Stimulated activated naive CD8-positive, alpha-beta T cell treated with anti-CD3 and anti-CD28 coated beads, Interleukin-15, amount 100 ng/mL, for 72 hours (primary cell): ENCODE results near the gene MDM1.

ENCODE experiments used
- ATAC-seq: fragments of 150-1000 bp; cut with Tn5 transposase; 2 replicates; pipeline ENCODE4 v1.10.0; 2021; ENCODE audit warnings: mild to moderate bottlenecking, moderate library complexity
- DNase-seq, 2 donors: peaks; one replicate each; pipeline ENCODE4 v3.0.0; 2021 to 2022
- H3K27ac Mint-ChIP-seq, 2 donors: one replicate each; pipeline ENCODE4 v1.8.0; 2022; ENCODE audit warnings: mild to moderate bottlenecking in 2 of 2, mixed read lengths in 2 of 2, moderate library complexity in 2 of 2
- H3K27me3 Mint-ChIP-seq: one replicate; pipeline ENCODE4 v1.8.0; 2022; ENCODE audit warnings: mixed read lengths
- H3K4me1 Mint-ChIP-seq: one replicate; pipeline ENCODE4 v1.8.0; 2022; ENCODE audit warnings: mild to moderate bottlenecking, mixed read lengths
- H3K4me3 Mint-ChIP-seq, 2 donors: one replicate each; pipeline ENCODE4 v1.8.0; 2022; ENCODE audit warnings: mild to moderate bottlenecking in 2 of 2, mixed read lengths in 2 of 2, moderate library complexity in 1 of 2
- H3K9me3 Mint-ChIP-seq, 2 donors: one replicate each; pipeline ENCODE4 v1.8.0; 2022; ENCODE audit warnings: mixed read lengths in 2 of 2

Gene MDM1

GRCh38 chr12:68341822-68342221, 9.7 kb upstream of the MDM1 start:
- no peak overlapping the region for H3K27ac Mint-ChIP-seq
- peaks cover 14% of the 10 kb centered on the region for H3K4me1 Mint-ChIP-seq
- H3K4me3 Mint-ChIP-seq: no peak overlapping the region
- DNase-seq (no peak), ATAC-seq (no peak)
- peaks cover 14% of the 10 kb centered on the region for H3K27me3 Mint-ChIP-seq
- H3K9me3 Mint-ChIP-seq: no peaks in the 10 kb centered on the region

GRCh38 chr12:68340404-68341270, 8.5 kb upstream of the MDM1 start:
- no peak for ATAC-seq
- Mint-ChIP-seq H3K9me3 (no peaks in the 10 kb centered on the region), H3K27ac (no peak overlapping the region), H3K27me3 (peaks cover 14% of the 10 kb centered on the region), H3K4me3 (no peak overlapping the region), H3K4me1 (peaks cover 3% of the 10 kb centered on the region)
- no peak for DNase-seq

- Mint-ChIP-seq H3K4me1 (peaks cover 21% of the 10 kb centered on the region), H3K4me3 (no peak overlapping the region), H3K9me3 (no peaks in the 10 kb centered on the region), H3K27ac (no peak overlapping the region), H3K27me3 (no peaks in the 10 kb centered on the region)
- ATAC-seq (no peak), DNase-seq (no peak)
These were observed 4.7 kb upstream of the MDM1 start for GRCh38 chr12:68336889-68337303.

GRCh38 chr12:68335462-68335861, 3.3 kb upstream of the MDM1 start:
- Mint-ChIP-seq H3K27me3 (no peaks in the 10 kb centered on the region), H3K9me3 (no peaks in the 10 kb centered on the region), H3K4me1 (peaks cover 28% of the 10 kb centered on the region), H3K4me3 (no peak overlapping the region), H3K27ac (no peak overlapping the region)
- ATAC-seq (no peak), DNase-seq (no peak)

GRCh38 chr12:68334132-68334531, 2.0 kb upstream of the MDM1 start:
- Mint-ChIP-seq H3K9me3 (no peaks in the 10 kb centered on the region), H3K27ac (no peak overlapping the region), H3K4me1 (peaks cover 39% of the 10 kb centered on the region), H3K4me3 (peak overlapping the region in 1 of 2 donors; percentile 93), H3K27me3 (no peaks in the 10 kb centered on the region)
- ATAC-seq: peak; percentile 70
- peak; percentile 17 to 62 for DNase-seq

GRCh38 chr12:68332728-68333630, 817 bp upstream of the MDM1 start:
- peak overlapping the region; percentile 91 to 93 for H3K4me3 Mint-ChIP-seq
- no peaks in the 10 kb centered on the region for H3K9me3 Mint-ChIP-seq
- H3K27ac Mint-ChIP-seq: peak overlapping the region; percentile 67 to 85
- ATAC-seq (no peak), DNase-seq (no peak)
- H3K27me3 Mint-ChIP-seq: no peaks in the 10 kb centered on the region
- H3K4me1 Mint-ChIP-seq: peaks cover 46% of the 10 kb centered on the region

- H3K27me3 Mint-ChIP-seq: no peaks in the 10 kb centered on the region
- H3K4me3 Mint-ChIP-seq: peak overlapping the region; percentile 91 to 93
- peak overlapping the region; percentile 55 to 82 for H3K27ac Mint-ChIP-seq
- DNase-seq (peak; percentile 8 to 19), ATAC-seq (no peak)
- H3K4me1 Mint-ChIP-seq: peaks cover 55% of the 10 kb centered on the region
- H3K9me3 Mint-ChIP-seq: no peaks in the 10 kb centered on the region
These were observed 678 bp downstream of the MDM1 start for GRCh38 chr12:68331500-68331868.

GRCh38 chr12:68327896-68328295, 4.3 kb downstream of the MDM1 start:
- Mint-ChIP-seq H3K9me3 (no peaks in the 10 kb centered on the region), H3K4me3 (no peak overlapping the region), H3K27me3 (no peaks in the 10 kb centered on the region), H3K27ac (no peak overlapping the region), H3K4me1 (peaks cover 48% of the 10 kb centered on the region)
- no peak for DNase-seq
- ATAC-seq: no peak

- Mint-ChIP-seq H3K4me3 (no peak overlapping the region), H3K27ac (no peak overlapping the region), H3K9me3 (no peaks in the 10 kb centered on the region), H3K27me3 (no peaks in the 10 kb centered on the region), H3K4me1 (peaks cover 44% of the 10 kb centered on the region)
- no peak for DNase-seq
- ATAC-seq: no peak
These were observed 5.4 kb downstream of the MDM1 start for GRCh38 chr12:68326716-68327115.

- Mint-ChIP-seq H3K4me3 (no peak overlapping the region), H3K4me1 (peaks cover 37% of the 10 kb centered on the region), H3K27me3 (no peaks in the 10 kb centered on the region), H3K9me3 (no peaks in the 10 kb centered on the region), H3K27ac (no peak overlapping the region)
- ATAC-seq (no peak), DNase-seq (no peak)
These were observed 6.2 kb downstream of the MDM1 start for GRCh38 chr12:68325966-68326365.

- DNase-seq (no peak), ATAC-seq (no peak)
- Mint-ChIP-seq H3K27me3 (no peaks in the 10 kb centered on the region), H3K4me3 (no peak overlapping the region), H3K27ac (no peak overlapping the region), H3K9me3 (no peaks in the 10 kb centered on the region), H3K4me1 (peaks cover 30% of the 10 kb centered on the region)
These were observed 7.6 kb downstream of the MDM1 start for GRCh38 chr12:68324531-68324930.

GRCh38 chr12:68321140-68321539, 11.0 kb downstream of the MDM1 start:
- ATAC-seq: no peak
- H3K9me3 Mint-ChIP-seq: no peaks in the 10 kb centered on the region
- H3K27me3 Mint-ChIP-seq: no peaks in the 10 kb centered on the region
- H3K4me1 Mint-ChIP-seq: peaks cover 7% of the 10 kb centered on the region
- no peak overlapping the region for H3K4me3 Mint-ChIP-seq
- H3K27ac Mint-ChIP-seq: no peak overlapping the region
- DNase-seq: no peak

GRCh38 chr12:68319988-68320623, 12.1 kb downstream of the MDM1 start:
- Mint-ChIP-seq H3K27me3 (no peaks in the 10 kb centered on the region), H3K27ac (no peak overlapping the region), H3K4me1 (no peaks in the 10 kb centered on the region), H3K4me3 (no peak overlapping the region), H3K9me3 (no peaks in the 10 kb centered on the region)
- DNase-seq (no peak), ATAC-seq (no peak)

- Mint-ChIP-seq H3K4me3 (no peak overlapping the region), H3K9me3 (no peaks in the 10 kb centered on the region), H3K27me3 (no peaks in the 10 kb centered on the region), H3K27ac (no peak overlapping the region), H3K4me1 (no peaks in the 10 kb centered on the region)
- DNase-seq (peak; percentile 21 to 27), ATAC-seq (no peak)
These were observed 15.0 kb downstream of the MDM1 start for GRCh38 chr12:68317047-68317667.

- Mint-ChIP-seq H3K4me3 (no peak overlapping the region), H3K27ac (no peak overlapping the region), H3K9me3 (peaks cover 0 to 10% of the 10 kb centered on the region in 2 donors), H3K27me3 (no peaks in the 10 kb centered on the region), H3K4me1 (peaks cover 14% of the 10 kb centered on the region)
- ATAC-seq (no peak), DNase-seq (no peak)
These were observed 21.8 kb downstream of the MDM1 start for GRCh38 chr12:68310370-68310769.
